GM13977 (cell line): ENCODE measurements around the gene CABP5.
A peak's percentile ranks its signal among the peaks of the same experiment; 100 is the strongest.

Experiments used
- DNase-seq: peaks from one replicate; pipeline ENCODE4 v3.0.0; 2012; ENCODE audit warnings: low spot score
- in situ Hi-C: fragments of 300-500 bp; cut with MboI; formaldehyde crosslinking; loops from one replicate; pipeline ENCODE4 v1.12.0; 2022; ENCODE audit warnings: low sequenced_read_pairs, low pct_unique_long_range_greater_than_20kb, mixed read lengths, inconsistent platforms; ENCODE audit not compliant: unreplicated experiment
- TF ChIP-seq, protein P1 (sequence below): IDR thresholded peaks from 2 replicates; pipeline ENCODE4 v1.5.1; 2012; ENCODE audit warnings: mild to moderate bottlenecking, control low read depth; ENCODE audit not compliant: insufficient read depth; ENCODE audit errors: extremely low read depth, missing control alignments

Gene CABP5

GRCh38 chr19:48010932-48011758, 32.7 kb downstream of the CABP5 start:
- in situ Hi-C loops = no loop called here
- DNase-seq = no peak
- TF ChIP-seq, protein P1, sequence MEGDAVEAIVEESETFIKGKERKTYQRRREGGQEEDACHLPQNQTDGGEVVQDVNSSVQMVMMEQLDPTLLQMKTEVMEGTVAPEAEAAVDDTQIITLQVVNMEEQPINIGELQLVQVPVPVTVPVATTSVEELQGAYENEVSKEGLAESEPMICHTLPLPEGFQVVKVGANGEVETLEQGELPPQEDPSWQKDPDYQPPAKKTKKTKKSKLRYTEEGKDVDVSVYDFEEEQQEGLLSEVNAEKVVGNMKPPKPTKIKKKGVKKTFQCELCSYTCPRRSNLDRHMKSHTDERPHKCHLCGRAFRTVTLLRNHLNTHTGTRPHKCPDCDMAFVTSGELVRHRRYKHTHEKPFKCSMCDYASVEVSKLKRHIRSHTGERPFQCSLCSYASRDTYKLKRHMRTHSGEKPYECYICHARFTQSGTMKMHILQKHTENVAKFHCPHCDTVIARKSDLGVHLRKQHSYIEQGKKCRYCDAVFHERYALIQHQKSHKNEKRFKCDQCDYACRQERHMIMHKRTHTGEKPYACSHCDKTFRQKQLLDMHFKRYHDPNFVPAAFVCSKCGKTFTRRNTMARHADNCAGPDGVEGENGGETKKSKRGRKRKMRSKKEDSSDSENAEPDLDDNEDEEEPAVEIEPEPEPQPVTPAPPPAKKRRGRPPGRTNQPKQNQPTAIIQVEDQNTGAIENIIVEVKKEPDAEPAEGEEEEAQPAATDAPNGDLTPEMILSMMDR = no peak

DNA sequence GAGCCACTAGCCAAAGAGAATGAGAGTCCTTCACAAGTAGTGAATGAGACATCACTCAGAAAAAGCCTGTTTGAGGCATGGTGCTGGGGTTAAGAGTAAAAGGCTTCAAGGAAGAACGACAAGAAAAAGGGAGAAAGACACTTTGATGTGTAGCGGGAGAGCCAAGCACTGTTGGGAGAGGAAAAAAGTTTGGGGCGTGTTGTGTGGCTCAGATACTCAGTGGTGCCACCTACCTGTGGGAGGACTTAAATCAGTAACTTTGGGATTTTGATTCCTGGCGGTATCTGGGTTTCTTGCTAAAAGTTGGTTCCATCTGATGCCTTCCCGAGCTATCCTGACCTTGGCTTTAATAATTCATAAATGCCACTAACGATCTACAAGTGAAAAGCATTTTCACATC, 37.1 kb downstream of the CABP5 start:
- in situ Hi-C loops = no loop called here
- no peak for DNase-seq
- TF ChIP-seq, protein P1 = peak; percentile 2

GRCh38 chr19:48004236-48004635, 39.6 kb downstream of the CABP5 start:
- DNase-seq = no peak
- in situ Hi-C loops = no loop called here
- TF ChIP-seq, protein P1 = no peak

GRCh38 chr19:48000846-48001245, 43.0 kb downstream of the CABP5 start:
- DNase-seq = no peak
- TF ChIP-seq, protein P1 = no peak
- in situ Hi-C loops = no loop called here

GRCh38 chr19:47998800-47999199, 45.1 kb downstream of the CABP5 start:
- TF ChIP-seq, protein P1 = no peak
- in situ Hi-C loops = no loop called here
- no peak for DNase-seq

DNA sequence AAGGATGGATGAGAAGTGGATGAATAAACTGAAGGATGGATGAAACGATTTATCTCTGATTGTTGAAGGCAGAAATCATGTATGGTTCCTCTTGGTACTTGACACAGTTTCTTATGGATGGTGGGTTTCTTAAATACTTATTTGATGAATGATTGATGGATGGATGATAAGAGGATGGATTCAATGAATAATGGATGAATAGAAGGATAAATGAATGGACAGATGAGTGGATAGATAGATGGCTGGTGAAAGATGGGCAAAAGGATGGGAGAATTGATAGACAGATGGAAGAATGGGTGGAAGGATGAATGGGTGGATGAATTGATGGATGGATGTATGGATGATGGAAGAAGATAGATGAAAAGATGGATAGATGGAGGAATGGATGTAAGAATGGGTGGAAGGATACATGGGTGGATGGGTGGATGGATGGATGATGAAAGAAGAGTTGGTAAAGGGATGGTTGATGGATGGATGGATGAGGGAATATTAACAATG, 47.6 kb downstream of the CABP5 start:
- TF ChIP-seq, protein P1 = no peak
- in situ Hi-C loops = no loop called here
- DNase-seq = no peak
